ENCODE measurements around the gene SRSF4. TPM values are rescaled to one million over a fixed set of nuclear protein-coding genes. Genes with fewer than 3 reads are reported as not detected.
"Not testable (repeated sequence)": the region's sequence is repeated elsewhere in the genome, so short reads cannot be mapped to it uniquely, and the experiment has no call there.

Gene SRSF4
- polyA plus RNA-seq (2012; ENCODE audit: missing spikeins): 62.8 TPM

GRCh38 chr1:29181413-29182225, at the start of gene SRSF4:
Gene SRSF4, minus strand, starts transcription at chr1:29181900. Its CDS starts 148 bp downstream, at chr1:29181752.
- DNase-seq (ENCODE audit: insufficient read length) (peak; percentile 98), FAIRE-seq (peak; percentile 97)
- TF ChIP-seq POLR2A (IDR thresholded peaks at IDR 0.05; ENCODE audit: low read depth, low read length) (peak; percentile 85), TAF1 (IDR thresholded peaks at IDR 0.05; ENCODE audit: borderline replicate concordance, low read depth, low read length) (peak; percentile 78), POLR2AphosphoS5 (IDR thresholded peaks at IDR 0.05; ENCODE audit: low read depth, low read length) (peak; percentile 72)

GRCh38 chr1:29230553-29231378, 49.1 kb upstream of the SRSF4 start, which contains the start of gene MECR:
Gene MECR, minus strand, starts transcription at chr1:29230934. Its CDS starts 28 bp downstream, at chr1:29230906.
- DNase-seq (ENCODE audit: insufficient read length): peak; percentile 94
- peak; percentile 97 for FAIRE-seq
- peak; percentile 49; the same call in 1 of the 2 replicates for TF ChIP-seq TAF1 (IDR thresholded peaks at IDR 0.05; ENCODE audit: borderline replicate concordance, low read depth, low read length)
- TF ChIP-seq POLR2A (IDR thresholded peaks at IDR 0.05; ENCODE audit: low read depth, low read length): peak; percentile 93
- TF ChIP-seq POLR2AphosphoS5 (IDR thresholded peaks at IDR 0.05; ENCODE audit: low read depth, low read length): peak; percentile 79

GRCh38 chr1:29230204-29230552, 48.5 kb upstream of the SRSF4 start:
- FAIRE-seq: no peak
- TF ChIP-seq POLR2AphosphoS5 (IDR thresholded peaks at IDR 0.05; ENCODE audit: low read depth, low read length) (no peak), POLR2A (IDR thresholded peaks at IDR 0.05; ENCODE audit: low read depth, low read length) (no peak), TAF1 (IDR thresholded peaks at IDR 0.05; ENCODE audit: borderline replicate concordance, low read depth, low read length) (no peak)
- DNase-seq (ENCODE audit: insufficient read length): no peak

- TF ChIP-seq TAF1 (IDR thresholded peaks at IDR 0.05; ENCODE audit: borderline replicate concordance, low read depth, low read length) (no peak), POLR2AphosphoS5 (IDR thresholded peaks at IDR 0.05; ENCODE audit: low read depth, low read length) (no peak), POLR2A (IDR thresholded peaks at IDR 0.05; ENCODE audit: low read depth, low read length) (no peak)
- DNase-seq (ENCODE audit: insufficient read length) (no peak), FAIRE-seq (no peak)
These were observed 45.8 kb upstream of the SRSF4 start for GRCh38 chr1:29227511-29227910.

GRCh38 chr1:29225361-29225760, 43.7 kb upstream of the SRSF4 start:
- TF ChIP-seq TAF1 (IDR thresholded peaks at IDR 0.05; ENCODE audit: borderline replicate concordance, low read depth, low read length): no peak
- no peak for TF ChIP-seq POLR2A (IDR thresholded peaks at IDR 0.05; ENCODE audit: low read depth, low read length)
- no peak for TF ChIP-seq POLR2AphosphoS5 (IDR thresholded peaks at IDR 0.05; ENCODE audit: low read depth, low read length)
- FAIRE-seq: no peak
- DNase-seq (ENCODE audit: insufficient read length): no peak

DNA sequence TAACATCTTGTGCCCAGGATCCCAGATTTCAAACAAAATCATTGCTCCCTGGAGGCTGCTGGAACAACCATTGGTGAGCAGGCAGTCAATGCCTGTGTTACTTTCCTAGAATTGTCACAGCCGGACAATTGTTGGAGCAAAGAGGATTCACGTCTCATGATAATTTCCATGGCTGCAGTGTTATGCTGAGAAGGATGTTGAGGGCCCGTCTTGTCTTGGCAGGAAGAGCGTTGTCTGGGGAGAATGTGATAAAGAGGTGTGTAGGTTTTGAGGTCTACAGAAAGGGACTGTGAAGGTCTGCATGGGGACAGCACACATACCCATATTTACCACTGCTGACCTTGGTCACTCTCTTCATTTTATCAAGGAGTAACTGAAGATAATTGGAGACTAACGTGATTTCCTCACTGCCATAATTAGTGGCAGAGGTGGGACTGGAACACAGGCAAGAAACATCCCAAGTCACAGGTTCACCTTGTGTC, 42.7 kb upstream of the SRSF4 start:
- FAIRE-seq (no peak), DNase-seq (ENCODE audit: insufficient read length) (no peak)
- no peak for TF ChIP-seq POLR2AphosphoS5 (IDR thresholded peaks at IDR 0.05; ENCODE audit: low read depth, low read length)
- no peak for TF ChIP-seq POLR2A (IDR thresholded peaks at IDR 0.05; ENCODE audit: low read depth, low read length)
- no peak for TF ChIP-seq TAF1 (IDR thresholded peaks at IDR 0.05; ENCODE audit: borderline replicate concordance, low read depth, low read length)

GRCh38 chr1:29223521-29223920, 41.8 kb upstream of the SRSF4 start:
- FAIRE-seq (no peak), DNase-seq (ENCODE audit: insufficient read length) (no peak)
- TF ChIP-seq TAF1 (IDR thresholded peaks at IDR 0.05; ENCODE audit: borderline replicate concordance, low read depth, low read length): no peak
- TF ChIP-seq POLR2AphosphoS5 (IDR thresholded peaks at IDR 0.05; ENCODE audit: low read depth, low read length): no peak
- no peak for TF ChIP-seq POLR2A (IDR thresholded peaks at IDR 0.05; ENCODE audit: low read depth, low read length)

GRCh38 chr1:29222686-29223085, 41.0 kb upstream of the SRSF4 start:
- FAIRE-seq (no peak), DNase-seq (ENCODE audit: insufficient read length) (no peak)
- TF ChIP-seq TAF1 (IDR thresholded peaks at IDR 0.05; ENCODE audit: borderline replicate concordance, low read depth, low read length): no peak
- no peak for TF ChIP-seq POLR2AphosphoS5 (IDR thresholded peaks at IDR 0.05; ENCODE audit: low read depth, low read length)
- TF ChIP-seq POLR2A (IDR thresholded peaks at IDR 0.05; ENCODE audit: low read depth, low read length): no peak

DNA sequence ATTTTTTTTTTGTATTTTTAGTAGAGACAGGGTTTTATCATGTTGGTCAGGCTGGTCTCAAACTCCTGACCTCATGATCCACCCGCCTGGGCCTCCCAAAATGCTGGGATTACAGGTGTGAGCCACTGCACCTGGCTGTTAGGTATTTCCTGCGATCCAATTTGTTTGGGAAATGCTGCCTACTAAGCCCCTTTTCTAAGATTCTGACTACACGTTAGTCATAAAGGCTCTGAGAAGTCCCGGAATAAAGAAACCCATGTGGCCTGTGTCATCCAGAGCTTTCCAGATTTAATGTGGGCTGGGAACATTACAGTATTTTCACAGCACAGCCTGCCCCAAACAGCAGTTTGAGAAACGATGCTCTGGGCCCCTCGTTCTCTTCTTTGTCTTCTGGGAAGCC, 40.6 kb upstream of the SRSF4 start:
- not testable (repeated sequence) for DNase-seq (ENCODE audit: insufficient read length); FAIRE-seq

DNA sequence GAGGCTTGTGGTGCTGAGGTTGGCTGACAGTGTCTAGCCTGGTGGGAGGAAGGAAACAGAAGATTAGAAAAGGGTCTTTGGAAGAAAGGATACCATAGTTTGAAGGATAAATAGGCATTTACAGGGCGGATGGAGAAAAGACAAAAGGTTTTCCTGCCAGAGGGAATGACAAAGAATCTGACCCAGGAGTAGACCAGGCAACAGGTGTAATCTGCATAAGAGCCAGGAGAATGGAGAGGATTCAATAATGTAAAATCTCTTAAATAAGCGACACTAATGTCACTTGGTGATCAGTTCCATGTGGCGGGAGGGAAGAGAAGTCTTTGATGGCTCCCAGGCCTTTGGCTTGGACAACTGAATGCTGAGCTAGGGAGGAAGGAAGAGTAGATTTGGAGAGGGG, 39.6 kb upstream of the SRSF4 start:
- DNase-seq (ENCODE audit: insufficient read length) (no peak), FAIRE-seq (no peak)
- TF ChIP-seq POLR2AphosphoS5 (IDR thresholded peaks at IDR 0.05; ENCODE audit: low read depth, low read length) (no peak), TAF1 (IDR thresholded peaks at IDR 0.05; ENCODE audit: borderline replicate concordance, low read depth, low read length) (no peak), POLR2A (IDR thresholded peaks at IDR 0.05; ENCODE audit: low read depth, low read length) (no peak)

GRCh38 chr1:29218223-29218622, 36.5 kb upstream of the SRSF4 start:
- no peak for DNase-seq (ENCODE audit: insufficient read length)
- TF ChIP-seq TAF1 (IDR thresholded peaks at IDR 0.05; ENCODE audit: borderline replicate concordance, low read depth, low read length) (no peak), POLR2AphosphoS5 (IDR thresholded peaks at IDR 0.05; ENCODE audit: low read depth, low read length) (no peak), POLR2A (IDR thresholded peaks at IDR 0.05; ENCODE audit: low read depth, low read length) (no peak)
- no peak for FAIRE-seq

Data from GM12892 (cell line).